Dedifferentiated amniotic fluid mesenchymal stem cell (primary cell): ENCODE measurements around the gene GORASP1.

Source experiments
- DNase-seq: peaks from one replicate; pipeline ENCODE4 v3.0.0-alpha.2; 2016; ENCODE audit errors: extremely low spot score

GORASP1 gene

GRCh38 chr3:39107388-39108199 is at the start of gene GORASP1, which contains the start of gene TTC21A:
Gene GORASP1 (minus strand): TSS chr3:39107627. CDS start chr3:39107541, 86 bp downstream.
Gene TTC21A (plus strand): TSS chr3:39107680. CDS start chr3:39107838, 158 bp downstream.
- peak; percentile 89 for DNase-seq

DNA sequence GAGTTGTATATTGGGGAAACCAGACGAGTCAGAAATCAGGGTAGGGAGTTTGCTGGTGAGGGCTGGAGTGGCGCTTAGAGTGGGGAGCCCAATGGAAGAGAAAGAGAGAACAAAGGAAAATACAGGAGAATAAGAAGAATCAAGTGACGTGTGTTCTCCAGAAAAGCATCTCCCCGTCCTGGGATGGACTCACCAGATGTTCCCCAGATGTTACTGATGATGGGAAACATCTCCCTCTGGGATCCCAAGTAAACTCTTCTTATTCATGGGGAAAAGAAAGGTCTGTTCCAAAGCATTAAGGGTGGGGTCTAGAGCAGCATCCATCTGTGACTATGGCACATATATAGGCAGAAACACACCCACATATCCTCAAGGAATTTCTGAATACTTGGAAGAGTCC is 49.0 kb upstream of the GORASP1 start:
- no peak for DNase-seq

DNA sequence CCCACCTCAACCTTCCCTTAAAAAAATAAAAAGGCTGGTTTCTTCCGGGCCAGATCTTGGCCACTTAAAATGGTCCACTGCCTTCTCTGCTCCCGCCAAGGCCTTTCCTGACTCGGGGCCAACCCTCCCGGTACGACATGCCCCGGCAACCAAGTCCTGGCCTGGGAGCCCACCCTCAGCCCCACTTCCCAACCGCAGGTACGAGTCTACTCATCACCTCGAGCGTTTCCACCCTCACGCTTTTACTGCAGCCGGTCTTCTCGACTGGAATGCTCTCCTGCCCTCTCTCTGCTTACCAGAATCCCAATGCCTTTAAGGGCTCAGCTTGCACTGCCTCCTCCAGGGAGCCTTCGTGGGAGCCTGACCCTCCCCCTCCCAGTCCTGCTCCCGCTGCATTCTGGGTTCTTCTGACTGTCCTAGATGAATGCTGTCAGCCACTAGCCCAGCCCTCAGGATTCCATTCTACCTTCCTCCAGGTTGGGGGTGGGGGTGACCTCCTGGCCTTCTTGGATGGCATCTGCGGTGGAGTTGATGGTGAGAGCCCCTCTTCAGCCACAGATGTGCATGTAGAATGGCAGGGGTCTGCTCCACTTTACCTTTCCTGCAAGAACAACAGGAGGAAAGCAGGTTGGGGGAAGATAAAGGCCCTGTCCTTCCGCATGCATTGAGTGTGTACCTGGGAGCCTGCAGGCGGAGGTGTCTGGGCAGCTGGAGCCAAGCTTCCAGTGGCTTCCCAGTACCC is 47.0 kb upstream of the GORASP1 start:
- no peak for DNase-seq

DNA sequence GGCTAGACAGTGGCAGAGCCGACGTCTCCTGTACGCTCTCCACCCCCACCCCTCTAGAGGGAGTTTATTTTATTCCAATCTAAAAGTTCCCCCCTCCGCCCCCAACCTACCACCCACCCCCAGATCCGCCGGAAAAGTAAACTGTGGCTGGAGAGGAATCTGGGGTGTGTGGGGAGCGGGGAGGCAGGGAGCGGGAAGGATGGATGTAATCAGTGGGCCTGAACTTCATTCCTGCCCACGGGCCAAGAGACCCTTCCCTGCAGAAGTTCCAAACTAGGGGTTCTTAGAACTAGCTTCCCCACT is 46.5 kb upstream of the GORASP1 start:
- no peak for DNase-seq

DNA sequence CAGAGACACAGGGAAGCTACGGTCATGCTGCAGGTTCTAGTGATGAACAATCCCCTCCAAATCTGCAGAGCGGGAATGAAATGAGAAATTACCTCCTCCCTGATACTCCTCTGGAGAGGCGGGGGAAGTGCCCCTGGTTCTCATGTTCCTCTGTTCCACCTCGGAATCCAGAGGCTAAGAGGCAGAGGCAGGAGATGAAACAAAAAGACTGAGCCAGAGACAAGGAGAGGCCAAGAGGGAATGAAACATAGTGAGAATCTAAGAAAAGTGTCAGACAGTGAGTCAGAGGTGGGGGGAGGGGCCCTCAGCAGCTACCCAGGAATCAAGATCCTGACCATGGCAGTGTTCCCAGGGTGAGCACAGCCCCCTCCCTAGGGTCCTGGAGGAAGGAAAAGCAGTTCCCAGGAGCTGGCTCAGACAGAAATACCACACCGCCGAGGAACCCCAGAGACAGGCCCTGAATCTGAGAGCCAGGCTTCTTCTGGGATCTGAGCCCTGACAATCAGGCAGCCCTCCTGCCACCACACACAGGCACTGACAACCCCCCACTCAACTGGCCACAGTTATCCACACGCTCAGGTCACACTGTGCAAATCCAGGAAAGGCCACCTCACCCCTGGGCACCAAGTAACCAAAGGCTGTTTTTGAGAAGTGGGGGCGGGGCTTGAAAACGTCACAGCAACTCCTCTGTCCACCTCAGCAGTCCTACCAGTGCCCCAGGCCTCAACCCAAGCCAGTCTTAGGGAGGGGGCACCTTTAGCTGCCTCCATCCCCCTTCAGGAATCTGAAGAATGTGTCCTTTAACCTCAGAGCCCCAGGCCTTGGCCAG is 43.6 kb upstream of the GORASP1 start:
- peak; percentile 90 for DNase-seq

DNA sequence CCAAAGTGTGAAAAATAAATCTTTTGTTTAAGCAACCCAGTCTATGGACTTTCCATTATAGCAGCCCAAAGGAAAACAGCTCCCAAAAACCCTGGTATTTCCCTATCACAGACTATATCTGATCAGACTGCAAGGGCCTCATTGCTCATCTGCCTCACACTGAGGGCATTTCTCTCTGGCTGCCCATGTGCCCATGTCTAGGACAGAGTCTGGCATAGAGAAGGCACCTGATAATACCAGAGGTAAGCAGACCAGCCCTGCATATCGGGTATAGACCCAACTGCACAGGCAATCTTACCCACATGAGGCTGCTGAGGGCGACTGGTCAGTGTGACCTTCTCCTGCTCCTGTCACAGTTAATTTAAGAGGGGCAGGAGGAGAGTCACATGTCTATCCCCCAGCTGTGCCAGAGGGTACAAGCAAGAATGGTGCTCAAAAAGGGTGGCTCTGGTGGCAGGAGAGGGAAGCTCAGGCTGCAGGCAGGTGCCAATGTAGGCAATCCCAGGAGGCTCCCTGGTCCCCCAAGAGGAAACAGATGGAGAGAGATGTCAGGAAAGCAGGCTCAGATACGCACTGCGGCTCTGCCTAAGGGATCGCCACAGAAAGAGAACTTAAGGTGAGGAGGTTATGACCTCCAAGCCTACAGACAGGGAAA is 42.8 kb upstream of the GORASP1 start:
- DNase-seq, result no peak

DNA sequence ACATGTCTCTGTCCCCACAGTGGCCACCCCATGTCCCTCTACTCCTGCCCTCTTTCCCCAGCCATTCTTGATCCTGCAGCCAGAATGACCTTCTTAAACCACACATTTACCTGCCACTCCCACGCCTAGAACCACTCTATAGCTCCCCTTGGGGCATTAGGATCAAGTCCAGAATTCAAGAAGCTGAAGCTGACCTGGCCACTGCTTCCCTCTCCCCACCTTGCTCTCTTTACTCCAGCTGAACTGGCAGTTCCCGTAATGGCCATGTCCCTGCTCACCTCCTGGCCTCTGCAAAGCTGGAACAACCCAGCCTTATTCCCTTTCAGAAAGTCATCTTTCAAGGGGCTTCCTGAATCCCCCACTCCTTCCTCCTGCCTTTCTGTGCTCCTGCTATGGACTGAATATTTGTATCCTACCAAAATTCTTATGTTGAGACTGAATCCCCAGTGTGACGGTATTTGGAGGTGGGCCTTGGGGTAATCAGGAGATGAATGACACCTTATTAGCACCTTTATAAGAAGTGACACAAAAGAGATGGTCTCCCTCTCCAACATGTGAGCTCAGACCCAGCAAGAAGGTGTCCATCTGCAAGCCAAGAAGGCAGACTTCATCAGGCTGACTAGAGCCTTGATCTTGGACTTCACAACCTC is 42.2 kb upstream of the GORASP1 start:
- no peak for DNase-seq

- no peak for DNase-seq
Observed at GRCh38 chr3:39149059-39149455, 41.6 kb upstream of the GORASP1 start.

GRCh38 chr3:39148435-39149058 is 41.1 kb upstream of the GORASP1 start:
- DNase-seq, result no peak

DNA sequence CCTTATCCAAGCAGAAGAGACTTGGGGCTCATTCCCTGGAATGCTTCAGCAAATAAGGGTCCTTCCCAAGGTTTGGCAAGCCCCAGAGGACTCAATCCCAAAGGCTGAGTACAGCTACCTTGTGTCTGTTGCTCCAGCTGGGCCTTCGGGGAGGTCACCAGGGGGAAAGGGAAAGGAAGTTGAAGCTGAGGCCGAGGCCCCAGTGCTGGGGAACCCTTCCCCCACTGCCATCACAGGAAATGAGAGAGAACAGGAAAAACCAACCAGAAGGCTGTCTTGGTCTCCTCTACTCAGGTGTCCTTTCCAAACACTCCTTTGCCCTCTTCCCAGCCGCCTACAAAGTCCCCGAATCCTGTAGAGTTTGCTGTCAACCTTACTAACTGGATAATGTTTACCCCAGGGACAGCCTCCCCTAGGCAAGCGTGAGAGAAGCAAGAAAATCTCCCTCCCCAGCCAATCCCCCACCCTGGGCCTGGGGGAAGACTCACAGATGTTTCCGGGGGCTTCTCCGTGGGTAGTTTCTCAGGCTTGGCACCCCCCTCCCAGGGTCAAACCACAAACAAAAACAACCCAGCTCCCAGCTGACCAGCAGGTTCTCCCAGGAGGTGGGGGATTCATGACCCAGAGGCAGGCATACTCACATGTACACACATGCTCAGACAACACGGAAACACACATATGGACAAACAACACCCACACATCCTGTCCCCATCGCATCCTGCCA is 40.4 kb upstream of the GORASP1 start:
- no peak for DNase-seq

DNA sequence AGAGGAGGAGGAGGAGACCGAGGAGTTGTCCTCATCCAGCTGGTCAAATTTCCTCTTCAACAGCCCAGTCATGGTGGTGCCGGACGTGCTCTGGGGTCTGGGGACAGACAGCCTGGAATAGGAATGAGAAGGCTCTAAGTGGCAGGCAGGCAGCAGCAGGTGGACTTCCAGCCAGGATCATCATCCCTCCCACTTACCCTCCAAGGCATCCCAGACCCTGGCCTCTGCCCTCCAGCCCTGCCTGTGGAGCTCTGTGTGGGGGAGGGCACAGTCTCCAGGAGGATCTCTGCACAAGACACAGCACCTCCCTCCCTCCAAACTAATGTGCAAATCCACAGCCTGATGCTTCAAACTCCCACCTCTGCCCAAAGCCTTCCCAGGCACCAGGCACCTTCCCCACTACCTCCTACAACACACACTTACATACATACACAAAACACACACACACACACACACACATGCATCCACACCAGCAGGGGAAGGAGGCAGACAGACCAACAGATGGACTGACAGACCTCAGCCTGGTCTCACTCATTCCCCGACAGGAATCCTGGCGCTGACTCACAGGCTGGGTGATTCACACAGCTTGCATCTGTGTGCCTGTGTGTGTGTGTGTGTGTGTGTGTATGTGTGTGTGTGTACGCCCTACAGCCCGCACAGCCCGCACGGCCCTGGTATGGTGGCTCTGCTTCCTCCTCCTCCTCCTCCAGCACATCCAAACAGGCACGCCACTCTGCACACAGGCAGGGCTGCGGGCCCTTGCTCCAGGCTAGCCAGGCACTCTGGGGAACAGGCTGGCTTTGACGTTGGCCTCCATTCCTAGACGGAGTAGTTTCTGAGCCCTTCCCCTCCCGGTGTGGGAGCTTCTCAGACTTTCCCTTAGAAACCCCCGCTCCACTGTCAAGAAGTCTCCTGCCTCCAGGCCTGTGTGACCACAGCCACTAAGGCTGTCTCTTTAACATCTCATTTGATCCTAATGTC is 39.5 kb upstream of the GORASP1 start:
- DNase-seq, result peak; percentile 91

DNA sequence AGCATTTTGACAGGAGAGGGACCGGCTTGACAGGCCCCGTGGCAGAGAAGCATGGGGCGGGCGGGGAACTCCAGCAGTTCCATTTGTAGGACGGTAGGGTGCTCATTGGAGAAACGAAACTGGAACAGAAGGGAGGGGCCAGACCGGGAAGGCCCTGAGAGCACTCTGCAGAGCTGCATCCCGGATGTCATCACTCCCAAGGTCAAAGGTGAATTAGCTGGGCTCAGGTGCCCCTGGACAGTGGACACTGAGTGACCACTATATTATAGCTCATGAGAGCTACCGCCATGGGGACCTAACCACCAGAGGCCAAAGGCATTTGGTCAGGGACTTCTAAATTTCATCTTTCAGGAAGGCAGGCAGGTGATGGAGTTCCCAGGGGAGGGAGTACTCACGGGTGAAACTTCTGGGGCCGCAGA is 38.7 kb upstream of the GORASP1 start:
- DNase-seq, result no peak

DNA sequence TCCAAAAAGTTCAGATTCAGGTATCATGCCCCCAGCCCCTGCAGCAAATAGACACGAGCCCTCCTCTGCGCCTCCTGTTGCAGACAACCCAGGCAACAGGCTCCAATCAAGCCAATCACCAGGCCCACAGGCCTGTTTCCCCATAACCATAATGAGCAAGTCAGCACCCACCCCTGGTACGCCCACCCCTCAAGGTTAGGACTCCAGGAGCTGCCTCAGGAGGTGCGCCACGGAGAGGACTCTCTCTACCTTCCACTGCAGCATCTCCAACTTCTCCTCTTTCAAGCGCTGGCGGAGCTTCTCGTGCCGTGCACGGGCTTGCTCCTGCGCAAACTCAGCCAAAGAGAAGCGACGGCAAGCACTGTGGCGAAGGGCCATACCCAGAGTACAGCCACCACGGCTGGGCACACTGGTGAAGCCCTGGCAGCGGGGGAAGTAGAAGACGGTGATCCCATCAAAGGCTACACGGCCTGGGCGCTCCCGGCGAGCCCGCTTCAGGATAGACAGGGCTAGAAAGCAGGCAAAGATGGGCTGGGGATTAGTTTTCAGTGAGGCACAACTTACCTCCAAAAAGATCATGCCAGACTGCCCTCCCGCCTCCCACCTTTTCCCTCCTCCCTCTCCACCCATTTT is 37.4 kb upstream of the GORASP1 start:
- DNase-seq, result no peak

- DNase-seq, result no peak
Observed at GRCh38 chr3:39144095-39144747, 36.8 kb upstream of the GORASP1 start.

DNA sequence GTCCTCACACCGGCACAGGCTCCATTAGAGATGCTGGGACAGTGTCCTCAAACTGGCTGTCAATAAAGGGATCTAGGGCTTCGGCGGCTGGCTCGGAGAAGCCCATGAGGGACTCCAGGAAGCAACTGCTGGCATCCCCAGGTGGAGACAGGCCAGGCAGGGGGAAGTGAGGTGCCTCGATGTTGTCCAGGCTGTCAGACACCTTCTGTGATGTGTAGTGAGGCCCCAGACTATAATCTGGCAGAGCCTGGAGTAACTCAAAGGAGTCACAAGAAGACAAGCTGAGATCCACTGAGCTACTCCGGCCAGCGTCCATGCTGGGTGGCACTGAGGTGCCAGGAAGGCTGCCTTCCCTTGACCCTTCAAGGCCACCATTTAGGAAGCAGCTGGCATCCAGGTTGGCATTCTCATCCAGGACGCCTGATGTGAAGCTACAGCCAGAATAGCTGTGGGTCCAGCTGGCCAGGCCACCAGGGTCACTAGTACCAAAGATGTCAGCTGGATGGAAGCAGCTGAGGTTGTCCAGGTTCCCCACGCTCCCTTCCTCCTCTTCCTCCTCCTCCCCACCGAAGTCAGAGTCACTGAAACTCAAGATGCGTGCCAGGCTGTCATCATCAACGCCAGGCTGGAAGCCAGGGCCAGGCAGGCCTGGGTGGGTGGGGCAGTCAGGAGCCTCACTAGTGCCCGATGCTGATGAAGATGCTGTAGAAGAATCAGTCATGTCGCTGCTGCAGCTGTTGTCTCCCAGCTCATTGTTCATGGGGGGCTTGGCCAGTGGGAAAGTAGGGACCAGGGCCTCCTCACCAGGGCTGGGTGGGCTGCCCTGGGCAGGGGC is 35.8 kb upstream of the GORASP1 start:
- DNase-seq, result no peak

GRCh38 chr3:39142067-39142466 is 34.6 kb upstream of the GORASP1 start:
- no peak for DNase-seq
